Activated CD4-positive, alpha-beta T cell treated with anti-CD3 and anti-CD28 coated beads for 48 hours (primary cell): ENCODE results near the gene CDH11.

Source experiments
- DNase-seq: peaks from one replicate; pipeline ENCODE4 v3.0.0-alpha.2; 2020

CDH11 gene

DNA sequence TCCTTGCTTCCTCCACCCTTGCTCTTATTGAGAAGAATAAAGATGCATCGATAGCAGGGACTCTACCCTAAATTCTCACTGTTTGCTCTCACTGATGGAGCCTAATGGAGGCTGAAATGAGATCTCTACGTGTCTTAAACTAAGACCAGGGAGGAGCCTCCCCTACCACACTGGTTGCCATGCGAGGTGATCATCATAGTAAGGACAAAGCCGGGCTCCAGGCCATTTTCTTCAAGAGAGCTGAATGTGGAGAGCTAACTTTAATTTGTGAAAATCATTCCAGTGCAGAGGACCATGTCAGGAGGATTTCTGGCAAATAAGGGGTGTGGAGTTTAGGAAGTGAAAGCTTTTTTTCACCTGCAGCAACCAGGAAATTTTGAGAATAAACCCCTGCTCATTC is 5.6 kb downstream of the CDH11 start:
- DNase-seq = no peak

DNA sequence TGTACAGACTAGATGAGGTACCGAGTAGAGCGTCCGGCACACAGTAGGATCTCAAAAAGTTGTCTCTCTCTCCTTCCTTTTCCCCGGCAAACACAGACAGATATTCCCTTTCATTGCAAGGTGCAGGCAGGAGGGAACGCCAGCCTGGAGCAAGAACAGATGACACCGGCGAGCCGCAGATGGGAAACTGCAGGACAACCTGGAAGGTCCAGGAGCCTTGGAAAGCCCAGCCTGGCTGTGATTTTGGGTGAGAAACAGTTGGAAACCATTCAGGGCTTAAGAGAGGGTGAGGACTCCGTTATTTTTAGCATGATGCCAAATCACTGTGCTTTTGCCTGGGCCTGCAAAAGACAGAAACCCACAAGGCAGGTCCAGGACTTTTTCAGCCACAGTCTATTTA is 7.3 kb downstream of the CDH11 start:
- DNase-seq = no peak

GRCh38 chr16:65113441-65113840 is 8.4 kb downstream of the CDH11 start:
- no peak for DNase-seq

DNA sequence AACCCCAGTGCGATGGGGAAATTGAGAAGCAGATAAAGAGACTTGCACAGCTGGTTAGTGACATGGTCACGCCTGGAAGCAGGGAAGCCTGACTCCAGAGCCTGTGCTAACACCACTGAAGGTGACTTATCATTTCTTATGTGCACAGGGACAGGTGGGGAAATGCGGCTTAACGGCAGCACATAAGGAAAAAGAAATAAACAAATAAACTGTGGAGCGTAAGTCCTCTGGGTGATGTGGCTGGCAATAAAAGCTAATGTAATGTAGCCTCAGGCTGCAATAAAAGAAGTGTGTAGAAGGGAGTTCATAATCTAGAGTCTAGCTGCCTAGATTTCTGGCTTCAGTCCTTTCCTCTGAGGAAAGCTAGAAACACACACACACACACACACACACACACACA is 10.6 kb downstream of the CDH11 start:
- no peak for DNase-seq

GRCh38 chr16:65106757-65107156 is 15.1 kb downstream of the CDH11 start:
- DNase-seq = no peak

DNA sequence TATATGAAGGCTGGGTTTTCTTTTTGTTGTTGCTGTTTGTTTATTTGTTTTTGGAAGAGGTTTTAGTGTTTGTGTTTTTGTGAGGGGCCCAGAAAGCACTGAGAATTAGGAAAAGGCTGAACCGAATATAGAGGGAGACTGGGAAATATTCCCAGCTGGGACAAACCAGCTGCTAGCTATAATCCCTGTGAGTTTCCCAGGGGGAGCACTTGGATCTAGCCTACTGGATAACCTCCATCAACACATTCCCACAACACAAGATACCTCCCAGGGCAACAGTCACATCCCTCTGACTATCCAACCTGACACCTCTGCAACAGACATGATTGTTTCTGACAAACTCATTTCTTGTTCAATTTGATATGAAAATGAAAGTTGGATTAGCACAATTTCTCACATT is 16.7 kb downstream of the CDH11 start:
- DNase-seq = no peak

GRCh38 chr16:65104471-65104870 is 17.4 kb downstream of the CDH11 start:
- DNase-seq = no peak

- no peak for DNase-seq
These were observed 19.5 kb downstream of the CDH11 start for GRCh38 chr16:65102326-65102725.

DNA sequence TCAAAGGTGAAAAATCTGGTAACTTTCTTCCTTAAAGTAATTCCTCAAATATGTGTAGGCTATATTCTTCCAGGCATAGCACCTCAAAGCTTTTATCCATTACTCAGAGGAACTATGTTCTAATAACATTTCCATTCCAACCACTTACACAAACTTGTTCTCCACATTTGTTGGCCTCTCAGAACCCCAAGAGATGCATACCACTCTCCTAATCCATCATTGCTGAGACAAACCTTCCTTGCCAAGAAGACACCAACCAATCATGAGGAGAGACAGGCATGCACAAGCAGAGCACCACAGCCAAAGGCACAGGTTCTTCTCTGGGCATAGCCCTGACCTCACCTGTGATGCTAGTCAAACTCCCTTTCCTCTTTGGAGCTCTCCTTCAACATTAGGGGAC is 20.9 kb downstream of the CDH11 start:
- DNase-seq = no peak

DNA sequence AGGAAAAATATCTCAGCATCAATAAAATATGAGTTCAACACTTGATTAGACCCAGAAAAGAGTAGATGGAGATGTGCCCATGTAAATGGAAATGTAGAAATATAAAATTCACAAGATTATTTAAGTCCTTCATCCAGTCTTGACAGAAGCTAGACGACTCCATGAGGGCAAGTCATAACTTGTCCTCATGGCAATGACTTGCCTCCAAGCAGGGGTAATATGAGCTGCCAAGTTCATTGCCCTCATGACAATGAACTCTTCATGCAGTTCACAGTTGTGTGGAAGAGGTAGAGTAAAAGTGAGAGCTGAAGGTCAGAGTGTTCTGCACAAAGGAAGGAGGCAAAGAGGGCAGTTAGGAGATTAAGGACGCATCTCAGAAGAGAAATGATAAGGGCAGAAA is 22.3 kb downstream of the CDH11 start:
- no peak for DNase-seq

DNA sequence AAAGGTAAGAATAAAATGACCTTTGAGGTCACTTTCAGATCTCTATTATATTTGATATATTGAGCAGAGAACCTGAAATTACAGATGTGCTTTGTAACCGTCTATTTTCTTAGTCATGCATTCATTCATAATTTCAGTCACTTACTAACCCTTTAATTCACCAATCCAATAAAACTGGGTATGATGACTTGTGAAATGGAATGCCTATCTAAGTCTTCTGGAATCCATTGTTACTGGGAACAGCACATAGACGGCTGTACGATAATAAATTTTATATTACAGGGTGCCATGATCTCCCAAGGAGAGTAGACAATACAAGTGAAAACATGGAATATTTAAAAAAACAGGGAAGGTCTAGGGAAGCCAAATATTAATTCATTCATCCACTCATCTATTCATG is 22.9 kb downstream of the CDH11 start:
- DNase-seq = no peak

DNA sequence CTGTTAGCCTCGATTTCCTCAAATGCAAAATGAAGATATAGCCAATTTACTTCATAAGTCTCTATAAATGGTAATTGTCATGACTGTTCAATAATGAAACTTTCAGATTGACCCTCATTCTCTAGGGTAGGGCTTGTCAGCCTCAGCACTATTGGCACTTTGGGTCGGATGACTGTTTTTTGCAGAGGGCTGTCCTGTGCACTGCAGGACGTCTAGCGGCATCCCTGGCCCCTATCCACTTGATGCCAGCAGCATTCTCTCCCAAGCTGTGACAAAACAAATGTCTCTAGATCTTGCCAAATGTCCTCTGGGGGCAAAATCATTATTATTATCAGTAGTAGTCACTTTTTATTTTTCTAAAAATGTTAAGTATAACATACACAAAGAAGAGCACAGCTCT is 24.6 kb downstream of the CDH11 start:
- DNase-seq = no peak

- DNase-seq = no peak
These were observed 26.0 kb downstream of the CDH11 start for GRCh38 chr16:65095906-65096305.

DNA sequence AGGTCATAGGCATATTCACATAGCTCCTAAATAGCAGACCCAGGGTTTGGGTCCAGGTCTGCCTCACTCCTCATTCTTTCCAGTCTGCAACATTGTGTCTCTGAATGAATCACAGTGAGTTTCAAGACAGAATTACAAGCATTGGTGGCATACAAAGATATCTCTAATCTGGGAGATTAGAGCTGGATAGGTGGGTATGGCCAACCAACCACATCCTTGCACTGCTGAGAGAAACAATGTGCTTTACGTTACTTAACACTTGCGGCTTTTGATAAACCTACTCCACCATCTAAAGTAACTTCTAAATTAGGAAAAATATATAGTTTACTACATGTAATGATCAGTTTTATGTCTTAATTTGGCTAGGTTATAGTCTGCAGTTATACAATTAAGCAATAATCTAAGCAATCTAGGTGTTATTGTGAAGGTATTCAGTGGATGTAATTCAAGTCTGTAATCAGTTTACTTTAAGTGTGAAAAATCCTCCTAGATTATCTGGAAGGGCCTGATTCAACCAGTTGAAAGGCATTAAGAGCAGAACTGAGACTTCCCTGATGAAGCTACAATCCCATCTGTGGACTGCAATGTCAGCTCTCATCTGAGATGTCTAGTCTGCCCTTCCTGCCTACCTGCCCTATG is 26.7 kb downstream of the CDH11 start:
- DNase-seq = no peak

- DNase-seq = no peak
These were observed 27.9 kb downstream of the CDH11 start for GRCh38 chr16:65094009-65094408.

DNA sequence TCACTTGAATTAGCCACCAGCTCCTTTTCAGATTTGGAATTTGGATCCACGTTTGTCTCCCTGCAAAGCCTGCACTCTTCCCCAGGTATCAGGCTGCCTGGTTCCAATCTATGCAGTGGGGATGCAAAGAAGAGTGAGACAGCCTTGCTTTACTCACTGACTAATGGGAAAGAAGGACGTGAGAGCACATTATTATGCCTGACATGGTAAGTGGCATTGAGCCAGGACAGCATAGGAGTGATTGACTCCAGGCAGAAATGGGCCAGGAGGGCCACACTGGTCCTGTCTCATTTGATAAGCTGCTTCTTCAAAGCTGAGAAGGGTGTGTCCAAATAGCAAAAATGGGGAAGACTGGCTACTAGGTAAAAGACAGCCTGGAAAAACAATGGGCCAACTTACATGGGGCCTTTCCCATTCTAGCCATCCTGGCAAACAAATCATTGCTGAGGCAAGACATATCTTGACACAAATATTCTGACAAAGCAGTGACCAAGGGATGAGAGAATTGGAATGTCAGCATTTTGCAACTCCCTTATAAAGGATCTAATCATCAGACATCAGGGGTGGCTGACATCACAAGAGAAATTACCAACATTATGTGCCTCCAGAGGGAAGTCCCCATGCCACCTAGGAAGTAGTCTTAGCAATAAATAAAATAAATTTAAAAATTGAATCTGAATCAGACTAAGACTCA is 38.6 kb downstream of the CDH11 start:
- no peak for DNase-seq

- no peak for DNase-seq
These were observed 42.3 kb downstream of the CDH11 start for GRCh38 chr16:65079549-65079948.

DNA sequence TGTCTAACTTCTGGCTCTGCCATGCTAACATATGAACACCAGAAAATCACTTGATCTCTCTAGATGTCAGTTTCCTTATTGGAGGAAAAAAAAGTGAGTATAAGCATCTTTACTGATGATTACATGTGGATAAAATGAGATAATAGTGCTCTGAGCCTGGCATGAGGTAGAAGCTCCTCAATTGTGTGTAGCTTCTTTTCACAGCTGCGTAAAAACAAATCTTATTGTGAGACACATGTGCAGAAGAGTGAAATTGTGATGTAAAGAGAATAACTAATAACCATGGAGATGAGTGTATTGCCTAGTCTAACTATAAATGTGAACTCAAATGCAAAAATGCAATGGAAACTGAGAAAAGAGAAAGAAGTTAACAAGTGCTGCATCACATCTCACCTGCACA is 44.7 kb downstream of the CDH11 start:
- DNase-seq = no peak

- no peak for DNase-seq
These were observed 46.0 kb downstream of the CDH11 start for GRCh38 chr16:65075877-65076276.

- DNase-seq = no peak
These were observed 50.2 kb downstream of the CDH11 start for GRCh38 chr16:65071433-65072311.

DNA sequence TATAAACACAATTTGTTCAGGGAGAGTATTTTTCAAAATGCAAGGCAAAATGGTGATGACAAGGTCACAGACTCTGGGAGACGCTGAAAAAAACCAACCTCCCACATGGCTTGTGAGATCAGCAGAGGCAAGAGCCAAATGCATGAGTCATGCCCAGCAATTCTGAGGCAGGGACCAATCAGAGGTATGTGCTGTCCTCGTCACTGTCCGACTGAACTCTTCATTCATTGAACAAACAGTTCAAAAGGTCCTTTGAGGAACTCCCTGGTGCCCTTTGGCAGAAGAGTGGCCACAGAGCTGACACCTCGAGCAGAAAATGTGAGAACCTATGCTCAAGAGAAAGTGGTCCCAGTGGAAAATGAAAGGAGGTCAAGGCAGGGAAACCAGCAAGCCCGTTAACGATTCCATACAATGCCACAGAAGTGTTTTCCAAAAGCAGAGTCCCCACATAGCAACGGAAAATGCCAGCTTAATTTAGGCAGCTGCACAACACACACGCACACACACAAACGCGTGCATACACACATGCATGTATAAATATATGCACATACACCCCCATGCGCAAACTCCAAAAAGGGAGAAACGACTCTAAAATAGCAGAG is 50.9 kb downstream of the CDH11 start:
- no peak for DNase-seq

GRCh38 chr16:65069766-65070165 is 52.1 kb downstream of the CDH11 start:
- DNase-seq = no peak

DNA sequence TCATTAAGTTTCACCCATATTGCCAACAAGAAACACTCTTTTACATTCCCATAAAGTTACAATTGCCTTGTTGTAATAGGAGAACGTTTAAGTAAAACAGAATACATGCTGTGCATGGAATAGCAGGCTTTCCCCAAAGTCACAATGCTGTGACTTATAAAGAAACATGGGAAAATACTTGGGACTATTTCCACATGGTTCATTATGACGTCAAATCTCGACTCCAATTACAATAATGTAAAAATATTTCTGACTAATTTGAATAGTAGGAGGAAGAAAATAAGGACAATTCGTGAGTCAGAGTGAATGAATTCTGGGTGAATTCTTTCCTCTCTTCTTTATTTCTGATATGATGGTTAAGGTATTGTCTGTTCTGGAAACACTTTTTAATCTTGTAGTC is 52.8 kb downstream of the CDH11 start:
- no peak for DNase-seq
